GM21576 (cell line): ENCODE results near the gene SLX4IP.
"Not testable (repeated sequence)": the region's sequence is repeated elsewhere in the genome, so short reads cannot be mapped to it uniquely, and the experiment has no call there.

ENCODE experiments used
- ATAC-seq: cut with Tn5 transposase; IDR thresholded peaks from one replicate; pipeline ENCODE4 v1.9.1; 2021; ENCODE audit warnings: mild to moderate bottlenecking, moderate library complexity; ENCODE audit not compliant: unreplicated experiment

Gene SLX4IP

GRCh38 chr20:10565922-10566897 is 131.1 kb downstream of the SLX4IP start:
- ATAC-seq, result no peak

DNA sequence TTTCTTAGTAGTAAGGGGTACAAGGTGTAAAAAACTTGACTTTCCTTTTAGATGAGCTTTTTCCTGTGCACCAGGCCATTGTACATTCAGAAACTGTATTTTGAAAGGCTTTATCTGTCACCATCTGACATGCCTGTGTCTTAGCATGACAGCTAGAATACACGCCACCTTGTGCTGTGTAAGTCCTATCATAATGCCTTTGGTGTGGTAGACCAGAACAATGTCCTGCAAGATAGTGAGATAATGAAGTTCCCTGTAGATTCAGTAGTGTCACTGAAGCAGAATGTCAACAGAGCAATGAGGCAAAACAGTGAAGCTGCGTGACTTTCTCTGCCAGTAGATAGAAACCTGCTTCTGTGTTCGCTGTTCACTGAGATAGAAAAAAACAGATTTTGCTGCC is 132.9 kb downstream of the SLX4IP start:
- ATAC-seq, result no peak

DNA sequence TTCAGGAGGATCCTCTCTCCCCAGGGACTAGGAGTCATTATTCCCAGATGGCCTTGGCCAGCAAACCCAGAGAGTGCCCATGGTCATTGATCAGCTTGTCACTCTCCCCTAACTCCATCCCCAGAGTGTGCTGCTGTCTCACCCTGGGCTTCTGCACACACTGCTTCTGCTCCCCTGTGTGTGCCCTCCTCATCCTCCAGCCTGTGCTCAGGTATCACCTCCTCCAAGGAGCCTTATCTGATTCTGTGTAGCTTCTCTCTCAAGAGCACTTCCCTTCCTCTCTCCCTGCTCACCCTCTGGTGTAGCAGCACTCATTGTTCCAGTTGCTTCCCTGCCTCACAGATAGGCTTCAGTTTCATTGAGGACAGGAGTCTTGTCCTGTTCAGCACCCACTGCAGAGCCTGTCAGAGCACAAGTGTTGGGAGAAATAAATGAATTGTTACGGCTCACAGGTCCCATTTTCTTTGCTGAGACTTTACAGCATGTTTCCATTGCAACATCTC is 136.3 kb downstream of the SLX4IP start:
- ATAC-seq, result no peak

GRCh38 chr20:10572853-10573252 is 137.7 kb downstream of the SLX4IP start:
- ATAC-seq, result no peak

DNA sequence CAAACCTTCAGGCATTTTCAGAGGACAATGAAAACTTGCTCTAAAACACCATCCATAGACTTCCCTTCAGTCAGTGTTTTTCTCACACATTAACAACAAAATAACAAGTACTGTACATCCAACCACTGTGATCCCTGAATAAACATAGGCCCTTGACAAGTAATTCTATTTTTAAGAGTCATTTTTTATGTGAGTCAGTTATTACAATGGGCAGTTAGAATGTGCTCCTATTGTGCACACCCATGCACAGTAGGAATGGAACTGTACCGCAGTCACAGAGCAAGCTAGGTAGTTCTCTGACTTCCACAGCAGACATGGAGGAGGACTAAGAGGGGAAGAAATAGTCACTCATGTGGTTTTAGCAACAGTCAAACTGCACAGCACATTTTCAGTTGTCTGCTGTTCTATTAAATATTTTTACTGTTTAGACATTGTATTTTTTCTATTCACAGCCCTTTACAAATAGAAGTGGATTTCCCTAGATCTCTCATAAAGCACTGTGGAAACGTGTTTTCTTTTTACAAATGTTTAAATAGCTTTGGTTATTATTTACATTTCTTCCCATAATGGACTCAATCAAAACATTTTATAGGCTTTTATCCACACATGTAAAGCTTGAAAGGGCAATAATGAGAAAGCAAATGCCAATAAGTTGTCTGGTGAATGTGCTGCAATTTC is 138.3 kb downstream of the SLX4IP start:
- no peak for ATAC-seq

GRCh38 chr20:10573951-10574339 is 138.8 kb downstream of the SLX4IP start:
- ATAC-seq, result no peak

DNA sequence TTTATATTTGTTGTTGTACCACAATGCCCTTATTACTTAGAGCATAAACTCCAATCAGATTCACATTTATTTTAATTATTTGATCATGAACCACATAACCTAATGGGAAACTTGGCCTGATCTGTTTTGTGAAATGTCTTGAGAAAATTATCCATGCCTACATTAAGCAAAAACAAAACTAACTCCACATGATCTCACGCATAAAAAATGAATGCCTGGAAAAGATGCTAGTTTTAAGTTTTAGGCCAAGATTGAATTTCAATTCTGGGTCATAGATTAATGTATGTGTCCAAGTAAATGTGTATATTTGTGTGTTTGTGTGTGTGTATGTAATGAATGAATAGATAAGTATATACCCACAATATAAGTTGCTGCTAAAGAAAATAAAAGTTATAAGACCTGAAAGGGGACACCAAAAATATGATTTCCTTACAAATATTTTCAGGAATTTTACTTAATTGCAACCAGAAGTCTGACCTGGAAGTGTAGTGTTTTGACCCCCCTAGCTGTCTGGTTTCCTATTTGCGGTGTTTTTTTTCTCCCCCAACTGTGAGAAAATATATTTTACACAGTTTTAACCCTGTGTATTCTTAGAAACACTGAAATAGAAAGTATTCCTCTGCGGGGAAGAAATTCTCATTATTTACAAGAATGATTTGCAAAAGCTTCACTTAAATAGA is 141.4 kb downstream of the SLX4IP start:
- no peak for ATAC-seq

DNA sequence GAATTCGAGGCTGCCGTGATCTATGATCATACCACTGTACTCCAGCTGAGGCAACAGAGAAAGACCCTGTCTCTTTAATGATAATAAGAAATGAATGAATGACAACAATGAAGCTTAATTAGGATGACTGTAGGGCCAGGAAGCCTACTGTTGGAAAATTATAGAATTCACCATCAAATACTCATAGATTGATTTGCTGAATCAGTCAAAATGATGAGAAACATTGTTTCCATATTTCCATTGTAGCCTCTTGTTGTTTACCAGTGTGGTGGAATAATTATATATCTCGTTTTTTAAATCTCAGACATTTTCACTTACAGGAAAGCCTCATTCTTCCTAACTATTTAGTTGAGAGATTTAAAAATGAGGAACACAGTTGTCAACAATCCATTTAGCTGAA is 142.5 kb downstream of the SLX4IP start:
- ATAC-seq, result no peak

GRCh38 chr20:10578607-10579006 is 143.5 kb downstream of the SLX4IP start:
- peak; percentile 55 for ATAC-seq

DNA sequence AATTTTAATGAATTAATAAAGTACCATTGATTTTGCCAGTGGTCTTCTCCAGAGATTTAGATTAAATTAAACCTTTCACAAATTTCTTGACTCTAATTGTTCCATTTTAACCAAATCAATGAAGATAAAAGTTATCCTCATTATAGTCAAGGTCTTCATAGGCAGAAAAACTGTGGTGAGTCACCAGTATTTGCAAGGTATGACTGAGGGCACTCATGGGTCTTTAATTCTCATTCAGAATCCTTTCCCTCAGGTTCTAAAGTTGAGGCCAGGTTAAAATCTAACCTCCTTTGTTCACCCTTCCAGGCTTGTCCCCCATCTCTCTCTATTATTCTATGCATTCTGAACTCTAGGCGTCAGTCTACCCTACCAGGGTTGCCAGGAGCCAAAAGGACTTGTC is 144.8 kb downstream of the SLX4IP start:
- ATAC-seq, result no peak

- no peak for ATAC-seq
Observed at GRCh38 chr20:10580700-10581099, 145.6 kb downstream of the SLX4IP start.

GRCh38 chr20:10581823-10582222 is 146.7 kb downstream of the SLX4IP start:
- ATAC-seq, result no peak

DNA sequence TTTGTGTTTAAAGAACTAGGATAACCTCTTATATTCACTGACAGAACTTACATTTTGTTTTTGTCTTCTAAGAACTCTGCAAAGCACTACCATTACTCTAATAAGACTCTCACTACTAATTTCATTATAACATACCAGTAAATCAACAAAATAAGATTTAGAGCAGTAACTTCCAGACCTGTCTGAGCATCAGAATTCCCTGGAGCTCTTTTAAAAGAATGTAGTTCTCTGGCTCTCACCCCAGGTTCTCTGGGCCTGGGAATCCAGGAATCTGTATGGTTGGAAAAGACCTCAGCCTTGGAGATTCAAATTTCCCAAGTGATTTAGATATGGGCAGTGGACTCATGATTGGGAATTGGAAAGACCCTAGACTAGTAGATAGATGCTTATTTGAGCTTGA is 149.3 kb downstream of the SLX4IP start:
- no peak for ATAC-seq

DNA sequence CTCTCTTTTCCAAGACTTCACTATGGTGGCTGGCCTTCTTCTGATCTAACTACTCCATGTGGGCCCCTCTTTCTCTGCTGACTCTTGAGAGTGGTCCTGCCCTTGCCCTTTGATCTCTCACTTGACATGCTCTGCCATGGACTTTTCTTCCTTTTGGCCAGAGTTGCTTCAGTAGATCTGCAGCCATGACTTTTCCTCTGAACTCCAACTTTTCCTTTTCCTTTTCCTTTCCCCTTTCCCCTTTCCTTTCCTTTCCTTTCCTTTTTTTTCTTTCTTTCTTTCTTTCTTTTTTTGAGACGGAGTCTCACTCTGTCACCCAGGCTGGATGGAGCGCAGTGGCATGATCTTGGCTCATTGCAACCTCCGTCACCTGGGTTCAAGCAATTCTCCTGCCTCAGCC is 150.2 kb downstream of the SLX4IP start:
- no peak for ATAC-seq

DNA sequence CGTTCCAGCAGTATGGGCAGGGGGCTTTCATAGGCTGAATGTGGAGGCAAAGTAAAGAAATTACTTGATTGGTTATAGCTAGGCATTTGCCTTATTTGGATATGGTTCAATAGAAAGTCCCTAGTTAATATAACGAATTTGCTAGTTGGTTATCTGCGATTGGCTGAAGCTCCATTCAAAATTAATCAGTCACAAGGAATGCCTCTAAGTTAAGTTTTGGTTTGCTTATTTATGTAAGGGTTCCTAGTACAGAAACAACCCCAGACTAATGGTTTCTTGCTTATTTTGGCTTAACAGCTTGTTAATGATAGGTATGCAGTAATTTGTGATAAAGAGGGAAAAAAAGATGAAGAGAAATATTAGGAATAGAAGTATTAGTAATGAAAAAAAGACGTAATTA is 151.2 kb downstream of the SLX4IP start:
- no peak for ATAC-seq

- not testable (repeated sequence) for ATAC-seq
Observed at GRCh38 chr20:10590446-10590845, 155.3 kb downstream of the SLX4IP start.

DNA sequence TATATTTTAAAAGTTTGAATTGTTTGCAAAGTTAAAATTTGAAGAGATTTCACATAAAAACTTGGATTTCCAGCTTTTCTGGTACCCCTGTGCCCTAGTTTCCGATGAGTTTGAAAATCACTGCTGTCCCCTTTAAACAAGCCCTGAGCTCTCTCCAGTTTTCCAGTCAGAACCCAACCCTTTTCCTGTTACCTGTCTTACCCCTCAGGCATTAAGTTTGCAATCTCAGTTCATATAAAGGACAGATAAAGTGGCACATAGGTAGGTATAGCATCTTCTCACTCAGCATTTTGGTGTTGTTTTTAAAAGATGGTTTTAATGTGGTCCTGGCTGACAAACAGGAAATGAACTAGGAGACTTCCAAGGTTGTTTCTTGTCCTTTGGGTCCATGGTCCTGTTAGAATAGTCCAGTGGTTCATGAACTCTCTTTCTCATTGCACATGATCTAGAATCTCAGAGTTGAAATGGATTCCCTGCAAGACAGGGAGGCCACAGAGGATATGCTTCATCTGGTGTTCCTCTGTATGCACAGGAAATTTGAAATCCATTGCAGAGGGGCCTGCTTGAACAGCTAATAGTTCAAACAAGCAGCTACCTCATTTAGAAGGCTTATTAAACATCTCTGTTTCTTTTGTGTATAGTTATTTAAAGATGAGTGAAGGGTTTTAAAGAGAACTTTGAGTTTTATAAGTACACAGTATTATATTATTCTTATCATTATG is 156.0 kb downstream of the SLX4IP start:
- no peak for ATAC-seq

DNA sequence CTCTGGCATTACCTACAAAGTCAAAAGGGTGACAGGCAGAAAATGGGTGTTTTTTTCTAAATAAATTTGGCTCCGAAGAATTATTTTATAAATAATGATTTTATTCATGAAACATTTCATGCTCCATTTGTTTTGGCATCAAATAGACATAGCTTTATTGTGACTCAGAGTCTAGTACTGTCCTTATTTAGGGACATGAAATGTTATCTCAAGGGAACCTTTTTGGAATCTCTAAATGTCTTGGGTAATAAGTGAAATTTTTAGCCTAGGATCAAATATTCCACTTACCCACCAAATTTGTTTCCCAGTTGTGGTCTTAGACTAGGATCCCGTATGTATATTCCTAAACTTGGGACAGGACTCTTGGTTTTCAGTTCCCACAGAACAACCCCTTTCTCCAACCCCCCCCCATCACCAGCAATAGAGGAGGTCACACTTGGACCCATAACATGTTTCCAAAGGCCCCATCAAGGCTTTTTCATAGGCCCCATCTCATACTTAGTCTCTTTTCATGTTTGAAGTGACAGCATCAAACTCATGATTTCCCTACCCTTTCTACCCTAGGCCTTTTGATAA is 156.9 kb downstream of the SLX4IP start:
- ATAC-seq, result no peak

- ATAC-seq, result no peak
Observed at GRCh38 chr20:10594296-10594868, 159.3 kb downstream of the SLX4IP start.

DNA sequence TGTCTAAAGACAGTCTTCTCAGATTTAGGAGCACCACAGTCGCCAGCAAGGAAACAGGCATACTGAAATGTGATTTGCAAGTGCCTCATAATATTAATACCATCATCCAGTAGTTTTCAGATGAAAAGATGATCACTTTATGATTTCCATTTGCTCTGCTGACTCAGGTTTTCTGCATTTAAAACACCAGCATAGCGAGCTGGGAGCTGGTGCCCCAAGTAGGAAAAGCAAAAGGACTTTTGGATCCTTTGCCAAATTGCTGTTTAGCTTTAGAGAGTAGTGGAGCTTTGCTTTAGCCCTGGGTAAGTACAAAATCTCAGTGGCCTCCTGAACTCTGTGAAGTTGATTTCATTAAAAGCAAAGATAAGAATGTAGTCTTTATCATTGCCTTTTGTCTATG is 160.2 kb downstream of the SLX4IP start:
- no peak for ATAC-seq
